ENCODE results near the gene CCDC149.

CCDC149 gene

DNA sequence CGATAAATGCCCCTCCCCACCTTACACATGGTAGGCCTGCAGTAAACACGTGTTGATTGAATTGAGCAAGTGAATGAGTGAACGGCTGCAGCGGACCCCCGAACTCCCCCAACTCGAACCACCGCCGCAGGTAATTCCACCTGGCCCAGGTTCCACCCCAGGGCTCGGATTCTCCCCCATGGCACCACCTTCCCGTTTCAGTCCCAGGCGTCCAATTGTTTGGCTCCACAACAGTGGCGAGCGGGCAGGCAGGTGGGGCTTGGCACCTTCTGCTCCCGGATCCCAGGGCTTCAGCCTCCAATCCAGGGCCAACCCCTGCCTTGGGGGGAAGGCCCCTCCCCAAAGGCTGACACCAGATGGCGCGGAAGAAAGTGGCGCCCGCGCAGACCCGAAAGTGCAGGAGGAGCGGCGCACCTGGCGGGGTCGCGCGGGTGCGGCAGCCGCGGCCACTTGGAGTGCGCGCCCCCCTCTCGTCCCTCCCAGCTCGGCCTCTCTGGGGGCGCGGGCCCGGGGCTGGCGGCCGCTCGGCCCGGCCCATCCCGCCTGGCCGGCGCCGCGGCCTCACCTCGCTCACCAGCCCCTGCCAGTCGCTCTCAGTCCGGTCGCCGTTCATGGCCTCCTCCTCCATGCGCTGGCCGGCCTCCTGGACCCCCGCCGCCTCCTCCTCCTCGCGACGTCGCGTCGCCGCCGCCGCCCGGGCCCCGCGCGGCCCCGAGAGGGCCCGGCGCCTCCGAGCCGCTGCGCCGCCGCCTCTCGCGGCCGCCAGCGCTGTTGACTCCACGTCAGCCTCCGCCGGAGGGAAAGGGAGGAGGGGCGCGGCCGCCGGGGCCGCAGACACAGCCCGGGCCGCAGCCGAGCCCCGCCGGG is at the start of gene CCDC149:
Gene CCDC149 (minus strand): TSS at position 791 of the 867 bp plus-strand sequence. CDS start 178 bp downstream, at position 613.
- peak; percentile 82 for DNase-seq

GRCh38 chr4:24957886-24958285 is 45.0 kb upstream of the CCDC149 start:
- no peak for DNase-seq

DNA sequence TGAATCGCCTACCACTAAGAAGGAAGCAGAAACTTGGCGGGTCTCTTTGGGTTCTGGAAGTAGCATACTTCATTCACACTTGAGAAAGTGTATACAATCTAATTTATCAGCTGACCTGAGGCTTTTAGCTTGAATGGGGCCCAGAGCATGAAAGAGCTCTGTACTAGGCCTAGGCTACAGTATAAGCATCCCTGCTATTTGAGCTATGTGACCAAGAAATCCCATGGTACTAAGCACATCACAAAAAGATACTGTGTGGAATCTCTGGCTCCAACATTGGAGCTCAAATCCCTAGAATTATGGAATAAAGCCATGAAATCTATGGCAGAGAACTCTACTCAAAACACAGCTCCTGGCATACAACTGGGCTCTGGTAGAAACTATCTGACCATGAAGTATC is 43.9 kb upstream of the CCDC149 start:
- DNase-seq = no peak

DNA sequence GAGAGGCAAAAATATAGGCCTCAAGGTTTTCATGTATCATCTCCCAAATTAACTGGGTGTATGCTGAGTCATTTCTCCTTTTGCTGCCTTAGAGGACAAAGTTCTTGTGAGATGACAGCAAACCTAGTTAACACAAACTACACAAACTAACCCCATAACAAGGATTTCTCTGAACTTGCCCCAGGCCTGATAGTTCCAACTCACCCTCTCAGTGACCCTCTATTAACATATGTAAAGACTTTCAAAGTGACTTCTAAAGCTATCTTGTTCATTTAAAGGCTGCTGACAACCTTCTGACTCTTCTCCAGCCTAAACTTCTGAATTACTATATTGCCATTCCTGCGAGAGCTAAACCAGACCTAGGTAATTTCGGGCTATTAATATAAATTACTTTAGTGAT is 43.2 kb upstream of the CCDC149 start:
- DNase-seq = no peak

DNA sequence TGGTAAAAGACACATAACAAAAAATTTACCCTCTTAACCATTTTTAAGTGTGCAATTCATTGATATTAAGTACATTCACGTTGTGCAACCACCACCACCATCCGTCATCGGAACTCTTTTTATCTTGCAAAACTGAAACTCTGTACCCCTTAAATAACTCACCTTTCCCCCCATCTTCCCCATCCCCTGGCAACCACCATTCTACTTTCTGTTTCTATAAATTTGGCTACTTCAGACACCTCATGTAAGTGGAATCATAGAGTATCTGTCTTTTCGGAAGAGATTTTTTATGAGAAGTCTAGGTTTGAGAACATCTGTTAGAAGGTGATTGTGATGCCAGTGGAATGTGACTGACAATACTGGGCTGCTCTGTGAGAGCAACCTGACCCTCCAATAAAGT is 39.8 kb upstream of the CCDC149 start:
- no peak for DNase-seq

DNA sequence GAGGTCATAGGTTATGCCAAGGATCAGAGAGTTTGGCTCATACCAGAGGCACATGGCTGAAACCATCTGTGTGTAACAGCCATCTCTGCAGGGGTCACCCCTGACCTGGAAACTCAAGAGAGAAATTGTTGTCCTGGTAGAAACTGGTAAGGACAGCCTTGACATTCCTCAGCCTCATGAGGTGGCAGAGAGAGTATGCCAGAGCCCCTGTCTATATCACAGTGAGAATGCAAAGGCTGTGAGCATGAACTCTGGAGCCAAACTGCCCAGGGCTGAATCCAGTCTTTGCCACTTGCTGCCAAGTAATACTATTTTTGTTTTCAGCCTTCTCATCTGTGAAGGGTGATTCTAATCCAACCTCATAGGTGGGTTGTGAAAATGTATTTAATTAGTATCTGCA is 37.1 kb upstream of the CCDC149 start:
- no peak for DNase-seq

DNA sequence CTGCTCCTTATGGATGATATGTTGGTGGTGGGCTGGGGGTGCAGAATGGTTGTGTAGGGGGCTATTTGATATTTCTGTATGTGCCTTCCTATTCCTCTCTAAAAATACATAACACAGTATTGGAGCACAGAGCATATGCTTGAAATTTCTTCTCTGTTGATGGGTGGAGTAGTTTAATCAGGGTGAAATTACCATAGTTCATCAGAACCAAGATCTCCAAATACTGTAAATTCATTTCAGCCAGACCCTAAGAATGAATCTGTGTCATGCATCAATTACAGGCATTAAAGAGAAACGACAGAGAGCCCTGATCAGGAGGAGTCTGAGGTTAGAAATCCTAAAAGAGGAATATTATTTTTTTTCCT is 25.1 kb upstream of the CCDC149 start:
- DNase-seq = no peak

GRCh38 chr4:24937176-24937916 is 24.5 kb upstream of the CCDC149 start:
- no peak for DNase-seq

GRCh38 chr4:24935856-24936255 is 23.0 kb upstream of the CCDC149 start:
- no peak for DNase-seq

DNA sequence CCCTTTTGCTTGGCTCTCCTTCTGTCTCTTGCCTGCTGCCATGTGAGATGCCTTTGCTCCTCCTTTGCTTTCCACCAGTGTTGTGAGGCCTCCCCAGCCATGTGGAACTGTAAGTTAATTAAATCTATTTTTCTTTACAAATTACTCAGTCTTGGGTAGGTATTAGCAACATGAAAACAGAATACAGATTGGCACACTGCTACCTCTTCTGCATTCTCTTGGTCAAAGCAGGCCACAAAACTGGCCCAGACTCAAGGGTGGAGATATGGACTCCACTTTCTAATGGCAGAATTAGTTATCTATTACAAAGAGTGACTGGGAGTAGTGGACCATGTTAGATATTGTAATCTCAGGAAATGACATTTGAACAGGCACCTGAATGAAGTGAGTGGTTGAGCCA is 21.5 kb upstream of the CCDC149 start:
- DNase-seq = no peak

DNA sequence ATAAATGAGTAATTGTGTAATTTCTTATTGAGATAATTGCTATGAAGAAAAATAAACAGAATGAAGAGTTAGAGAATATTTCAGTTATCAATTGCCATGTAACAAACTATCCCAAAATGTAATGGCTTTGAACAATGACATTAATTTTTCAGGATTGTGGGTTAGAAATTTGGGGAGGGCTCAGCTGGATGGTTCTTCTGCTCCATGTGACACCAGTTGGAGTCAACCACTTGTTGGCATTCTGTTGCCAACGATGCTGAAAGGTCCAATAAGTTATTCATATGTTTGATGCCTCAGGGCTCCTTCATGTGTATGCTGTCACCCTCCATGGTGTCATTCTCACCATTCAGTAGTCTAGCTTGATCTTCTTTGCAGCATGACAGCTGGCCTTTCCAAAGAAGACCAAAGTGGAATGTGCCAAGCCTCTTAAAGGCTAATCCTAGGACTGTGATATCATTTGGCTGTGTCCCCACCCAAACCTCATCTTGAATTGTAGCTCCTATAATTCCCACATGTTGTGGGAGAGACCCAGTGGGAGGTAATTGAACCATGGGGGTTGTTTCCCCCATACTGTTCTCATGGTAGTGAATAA is 20.9 kb upstream of the CCDC149 start:
- DNase-seq = no peak

DNA sequence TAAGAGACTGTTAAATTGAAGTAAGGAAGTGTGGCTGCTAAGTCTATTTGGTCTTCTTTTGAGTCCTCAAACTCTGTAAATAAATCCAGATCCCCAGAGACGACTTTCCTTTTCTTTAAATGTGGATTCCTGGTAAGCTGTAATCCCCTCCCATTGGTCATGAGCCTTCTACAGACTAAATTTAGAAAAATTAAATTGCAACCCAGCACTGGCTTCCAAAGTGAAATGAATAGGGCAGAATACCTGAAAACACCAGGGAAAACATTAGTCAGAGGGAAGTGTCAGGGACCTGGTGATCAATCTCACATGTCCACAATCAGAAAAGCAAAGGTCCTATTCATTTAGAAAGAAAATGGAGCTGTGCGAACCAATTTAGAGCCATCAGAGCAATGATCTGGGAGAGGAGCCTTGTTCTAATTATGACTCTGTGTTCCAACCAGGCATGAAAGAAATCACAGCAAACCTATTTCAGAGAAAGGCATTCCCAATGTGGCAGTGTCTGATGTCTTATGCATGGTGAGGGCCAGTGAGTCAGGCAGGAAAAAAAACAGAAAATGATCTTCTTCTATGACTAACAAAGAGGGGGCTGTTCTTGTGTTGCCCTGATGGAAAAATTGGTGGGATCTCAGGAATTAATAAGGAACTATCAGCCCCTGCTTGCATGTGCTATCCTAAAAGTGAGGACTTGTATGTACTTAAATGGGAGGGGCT is 19.8 kb upstream of the CCDC149 start:
- DNase-seq = no peak

- no peak for DNase-seq
Measured at GRCh38 chr4:24930151-24930550, 17.3 kb upstream of the CCDC149 start.

DNA sequence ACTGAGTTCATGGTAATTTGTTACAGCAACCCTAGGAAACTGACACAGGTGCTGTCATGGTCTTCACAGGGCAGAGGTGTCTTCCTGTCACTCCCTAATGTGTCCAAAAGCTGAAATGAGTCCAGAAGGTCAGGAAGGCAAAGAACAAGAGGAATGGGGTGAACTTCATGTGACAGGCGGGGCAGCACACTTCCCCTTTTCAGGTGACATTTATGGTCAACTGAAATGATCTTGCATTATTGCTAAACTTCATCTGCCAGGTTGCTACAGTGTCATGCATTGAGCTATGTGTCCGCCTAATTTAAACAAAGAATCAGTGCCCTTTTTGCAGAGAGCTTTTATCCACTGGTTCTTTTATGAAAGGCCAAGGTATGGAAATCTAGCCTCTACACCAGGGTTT is 15.9 kb upstream of the CCDC149 start:
- no peak for DNase-seq

DNA sequence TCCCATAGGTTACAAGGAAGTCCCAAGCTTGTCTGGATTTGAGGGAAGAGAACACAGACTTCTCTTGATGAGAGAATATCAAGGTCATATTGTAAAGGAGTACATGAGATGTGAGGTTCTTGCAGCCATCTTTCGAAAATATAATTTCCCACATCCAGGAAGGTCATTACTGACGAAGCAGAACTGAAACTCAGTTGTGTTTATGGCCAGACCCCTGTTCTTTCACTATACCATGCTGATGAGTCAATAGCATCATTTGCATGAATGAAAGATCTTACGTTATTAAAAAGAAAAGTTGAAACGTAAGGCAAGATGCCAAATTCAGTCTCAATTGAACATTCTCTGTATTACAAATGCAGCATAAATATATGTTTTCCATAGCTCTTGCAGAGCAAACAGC is 14.2 kb upstream of the CCDC149 start:
- no peak for DNase-seq

DNA sequence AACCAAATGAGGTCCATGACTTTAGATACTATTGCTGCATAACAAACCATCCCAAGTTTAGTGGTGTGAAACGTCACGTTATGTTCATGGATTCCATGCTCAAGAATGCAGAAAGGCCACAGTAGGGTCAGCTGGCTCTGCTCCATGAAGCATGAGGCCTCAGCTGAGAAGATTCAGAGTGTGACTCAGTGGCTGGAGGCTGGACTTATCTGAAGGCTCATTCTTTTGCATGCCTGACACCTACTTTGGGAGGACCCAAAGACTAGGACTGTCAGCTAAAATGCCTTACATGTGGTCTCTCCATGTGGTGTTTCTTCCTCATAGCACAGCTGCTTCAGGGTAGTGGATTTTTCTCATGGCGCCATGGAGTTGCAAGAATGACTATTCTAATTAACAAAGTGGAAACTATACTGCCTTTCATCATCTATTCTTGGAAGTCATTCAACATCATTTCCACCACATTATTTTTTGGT is 11.5 kb upstream of the CCDC149 start:
- peak; percentile 65 for DNase-seq

- no peak for DNase-seq
Measured at GRCh38 chr4:24923550-24923949, 10.7 kb upstream of the CCDC149 start.

DNA sequence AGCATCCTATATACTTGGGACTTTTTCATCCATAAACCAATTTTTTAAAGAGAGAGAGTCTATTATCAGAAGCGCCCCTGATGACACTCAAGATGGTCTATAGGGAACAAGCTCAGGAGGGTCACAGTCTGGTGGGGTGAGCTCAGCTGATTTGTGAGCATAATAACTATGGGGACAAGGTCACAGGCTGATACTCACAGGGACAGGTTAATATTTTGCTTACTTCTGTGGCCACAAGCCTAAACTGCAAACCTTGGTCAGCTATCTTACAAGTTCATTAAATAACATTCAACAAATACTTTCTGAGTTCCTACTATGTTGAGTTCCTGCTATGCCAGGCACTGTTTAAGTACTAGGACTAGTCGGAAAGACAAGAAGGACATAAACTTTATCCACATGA is 10.2 kb upstream of the CCDC149 start:
- DNase-seq = no peak

DNA sequence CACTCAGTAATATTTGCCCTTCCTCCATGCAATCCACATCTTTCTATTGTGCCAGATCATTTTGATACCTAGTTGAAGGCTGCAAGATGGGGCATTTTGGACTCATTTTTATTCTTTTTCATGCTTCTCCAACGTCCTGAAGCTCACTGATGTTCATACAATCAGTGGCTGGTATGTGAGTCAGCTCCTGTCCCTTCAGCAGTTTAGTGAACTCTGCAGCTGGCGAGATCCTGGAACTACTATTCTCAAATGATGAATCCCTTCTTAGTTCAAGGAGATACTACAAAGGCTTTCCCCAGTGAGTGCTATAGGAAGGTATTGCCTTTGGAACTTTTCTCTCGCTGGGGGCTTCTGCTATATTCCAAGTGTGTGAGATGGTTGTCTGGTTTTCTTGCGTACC is 9.6 kb upstream of the CCDC149 start:
- no peak for DNase-seq

GRCh38 chr4:24921491-24921890 is 8.6 kb upstream of the CCDC149 start:
- DNase-seq = no peak

DNA sequence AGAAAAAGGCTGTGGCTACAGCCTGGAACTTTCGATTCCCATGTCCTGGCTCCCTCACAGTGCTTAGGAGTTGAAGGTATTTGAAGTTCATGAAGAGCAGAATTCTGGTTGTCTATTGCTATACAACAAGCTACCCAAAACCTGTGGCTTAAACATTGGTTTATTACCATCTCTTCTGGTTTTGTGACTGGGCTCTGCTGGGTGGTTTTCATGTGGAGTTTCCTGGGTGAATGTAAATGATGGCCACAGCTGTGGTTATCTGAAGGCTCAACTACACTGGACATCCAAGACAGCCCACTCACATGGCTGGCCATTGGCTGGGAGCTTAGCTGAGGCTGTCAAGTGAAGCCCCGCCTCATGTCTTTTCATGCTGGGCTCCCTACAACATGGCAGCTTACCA is 7.2 kb upstream of the CCDC149 start:
- no peak for DNase-seq

DNA sequence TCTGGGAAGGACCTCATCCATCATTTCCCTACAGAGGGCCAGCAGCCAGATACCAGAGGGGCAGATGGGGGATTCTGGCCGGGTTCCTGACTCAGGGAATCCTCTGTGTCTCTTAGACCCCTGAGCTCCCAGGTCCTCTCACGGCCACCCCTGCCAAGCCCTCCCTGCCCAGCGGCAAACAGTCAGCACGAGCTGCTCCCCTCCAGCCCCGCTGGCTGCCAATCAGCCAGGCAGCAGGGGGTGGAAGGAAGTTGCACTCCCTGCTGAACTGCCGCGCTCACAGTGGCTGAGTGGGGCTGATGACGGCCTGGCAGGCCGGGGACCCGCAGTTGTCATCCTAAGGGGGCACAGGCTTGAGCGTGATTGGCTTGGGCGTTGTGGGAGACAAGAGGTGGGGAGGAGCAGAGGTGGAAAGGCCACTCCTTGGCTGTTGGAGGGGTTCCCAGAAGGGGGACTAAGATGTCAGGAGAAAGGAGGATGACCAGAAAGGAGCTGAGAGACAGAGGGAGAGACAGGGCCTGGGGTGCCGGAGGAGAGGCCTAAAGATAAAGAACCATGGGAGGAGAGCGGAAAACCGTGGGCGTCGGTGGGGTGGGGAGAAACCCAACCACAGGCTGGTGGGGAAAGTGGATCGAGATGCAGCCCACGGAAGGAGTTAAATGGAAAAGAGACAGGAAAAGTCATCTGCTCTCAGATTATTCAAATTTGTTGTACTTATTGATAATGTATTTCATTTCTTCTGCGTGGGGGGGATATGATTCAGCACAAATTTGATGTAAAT is 4.4 kb upstream of the CCDC149 start:
- peak; percentile 44 for DNase-seq

Measured in eye (tissue), 1 donor.